DMS153 treated with DMSO at 0.1 percent for 48 hours (cell line): ENCODE data around the gene IGF1R.

Experiments
- DNase-seq: peaks from one replicate; lab custom pipeline; 2025; ENCODE audit not compliant: unreplicated experiment; lab: John Stamatoyannopoulos, UW

Gene IGF1R

GRCh38 chr15:98772895-98773294 is 124.6 kb downstream of the IGF1R start:
- DNase-seq = no peak

GRCh38 chr15:98773616-98774015 is 125.3 kb downstream of the IGF1R start:
- DNase-seq = no peak

DNA sequence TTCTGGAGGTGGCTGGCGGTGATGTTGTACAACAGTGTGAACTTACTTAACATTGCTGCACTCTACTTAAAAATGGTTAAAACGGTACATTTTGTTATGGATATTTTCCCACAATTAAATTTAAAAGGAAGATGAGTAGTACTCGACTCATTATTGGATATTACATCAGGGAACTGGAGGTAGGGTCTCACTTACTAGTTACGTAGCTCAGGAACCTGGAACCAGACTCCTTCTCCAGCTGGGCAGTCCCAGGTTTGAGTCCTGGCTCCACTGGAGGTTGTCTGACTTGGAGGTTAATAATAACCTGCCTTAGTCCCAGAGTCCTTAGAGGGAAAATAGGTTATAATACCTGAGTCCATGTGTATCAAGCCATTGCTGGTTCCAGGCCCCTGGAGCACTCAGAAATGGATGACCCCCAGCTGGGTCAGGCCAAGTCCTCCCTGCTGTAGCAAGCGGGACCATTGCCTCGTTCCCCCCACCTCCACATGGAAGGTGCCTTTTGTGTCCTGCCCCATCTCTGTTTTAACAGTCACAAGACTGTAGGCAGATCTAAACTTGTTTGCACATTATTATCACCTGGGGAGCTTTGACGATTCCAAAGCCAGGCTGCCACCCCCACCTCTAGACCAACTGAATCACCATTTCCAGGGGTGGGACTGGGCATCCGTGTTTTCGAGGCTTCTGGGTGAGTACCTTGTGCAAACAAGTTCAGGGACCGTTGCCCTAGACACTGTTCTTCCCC is 126.6 kb downstream of the IGF1R start:
- no peak for DNase-seq

- DNase-seq = no peak
Observed at GRCh38 chr15:98775498-98776230, 127.3 kb downstream of the IGF1R start.

- DNase-seq = no peak
Observed at GRCh38 chr15:98776607-98777281, 128.4 kb downstream of the IGF1R start.

DNA sequence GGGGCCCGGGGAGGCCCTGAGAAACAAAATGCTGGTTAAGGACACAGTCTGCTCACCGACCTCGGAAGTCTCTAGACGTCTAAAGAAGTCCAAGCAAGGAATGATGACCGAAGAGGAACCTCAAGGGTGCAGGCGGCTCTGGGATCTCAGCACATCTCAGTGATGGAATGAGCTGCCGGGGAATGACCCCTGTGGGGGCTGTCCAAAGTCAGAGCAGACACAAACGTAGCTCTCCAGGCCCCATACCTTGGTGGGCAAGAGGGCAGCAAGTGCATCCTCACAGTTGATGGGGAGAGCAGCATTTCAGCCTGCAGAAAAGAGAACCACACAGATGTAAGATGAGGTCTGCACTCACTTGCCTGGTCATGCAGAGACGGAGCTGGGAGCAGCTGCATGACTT is 129.1 kb downstream of the IGF1R start:
- DNase-seq = no peak

DNA sequence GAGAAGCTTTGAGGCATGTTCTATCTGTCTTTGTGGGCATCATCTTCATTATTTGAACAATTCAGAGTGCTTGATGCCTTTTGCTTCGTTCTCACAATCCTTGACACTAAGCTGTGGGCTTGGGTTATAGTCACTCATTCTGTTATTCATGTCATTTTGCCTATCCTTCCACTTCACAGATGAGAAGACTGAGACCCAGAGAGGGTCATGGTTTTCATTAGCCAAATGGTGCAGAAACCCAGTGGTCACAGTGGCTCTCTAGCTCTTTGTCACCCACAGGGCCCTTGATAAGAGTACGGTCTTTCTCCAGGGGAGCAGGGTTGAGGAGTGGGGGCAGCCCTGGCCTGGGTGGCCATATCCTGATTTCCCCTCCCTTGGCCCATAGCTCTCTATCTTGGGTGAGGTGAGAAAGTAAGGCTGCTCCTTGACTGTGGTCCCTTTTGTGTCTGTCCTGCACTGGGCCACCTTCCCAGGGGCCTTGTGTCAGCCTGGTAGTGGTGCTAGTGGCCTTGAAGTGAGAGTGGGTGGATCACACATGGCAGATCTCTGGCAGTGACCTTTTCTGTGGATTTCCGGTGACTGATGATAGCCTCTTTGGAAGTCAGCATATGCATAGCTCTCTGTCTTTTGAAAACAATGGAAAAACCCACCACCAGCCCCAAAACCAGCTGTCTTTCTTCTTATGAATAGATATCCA is 130.1 kb downstream of the IGF1R start:
- no peak for DNase-seq

DNA sequence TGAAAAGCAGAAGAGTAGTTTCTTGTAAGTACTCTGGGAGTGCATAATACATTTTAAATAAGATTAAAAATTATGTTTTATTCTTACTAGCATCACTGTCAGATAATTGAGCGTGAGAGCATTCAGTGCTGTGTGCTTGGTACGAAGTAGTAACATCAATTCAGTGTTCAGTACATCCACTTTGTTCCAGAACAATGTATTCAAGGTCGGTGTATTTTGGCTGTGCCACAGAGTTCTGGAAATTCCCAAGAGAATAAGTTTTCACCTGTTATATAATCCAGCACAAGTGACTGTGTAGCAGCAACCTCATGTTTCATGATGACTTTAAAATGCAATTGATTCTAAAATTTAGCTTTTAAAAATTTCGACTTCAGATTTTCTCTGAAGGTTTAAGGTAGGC is 130.6 kb downstream of the IGF1R start:
- no peak for DNase-seq

- no peak for DNase-seq
Observed at GRCh38 chr15:98779463-98780071, 131.2 kb downstream of the IGF1R start.

- DNase-seq = no peak
Observed at GRCh38 chr15:98781838-98782237, 133.5 kb downstream of the IGF1R start.

GRCh38 chr15:98782801-98783200 is 134.5 kb downstream of the IGF1R start:
- no peak for DNase-seq

GRCh38 chr15:98785431-98785806 is 137.1 kb downstream of the IGF1R start:
- no peak for DNase-seq

DNA sequence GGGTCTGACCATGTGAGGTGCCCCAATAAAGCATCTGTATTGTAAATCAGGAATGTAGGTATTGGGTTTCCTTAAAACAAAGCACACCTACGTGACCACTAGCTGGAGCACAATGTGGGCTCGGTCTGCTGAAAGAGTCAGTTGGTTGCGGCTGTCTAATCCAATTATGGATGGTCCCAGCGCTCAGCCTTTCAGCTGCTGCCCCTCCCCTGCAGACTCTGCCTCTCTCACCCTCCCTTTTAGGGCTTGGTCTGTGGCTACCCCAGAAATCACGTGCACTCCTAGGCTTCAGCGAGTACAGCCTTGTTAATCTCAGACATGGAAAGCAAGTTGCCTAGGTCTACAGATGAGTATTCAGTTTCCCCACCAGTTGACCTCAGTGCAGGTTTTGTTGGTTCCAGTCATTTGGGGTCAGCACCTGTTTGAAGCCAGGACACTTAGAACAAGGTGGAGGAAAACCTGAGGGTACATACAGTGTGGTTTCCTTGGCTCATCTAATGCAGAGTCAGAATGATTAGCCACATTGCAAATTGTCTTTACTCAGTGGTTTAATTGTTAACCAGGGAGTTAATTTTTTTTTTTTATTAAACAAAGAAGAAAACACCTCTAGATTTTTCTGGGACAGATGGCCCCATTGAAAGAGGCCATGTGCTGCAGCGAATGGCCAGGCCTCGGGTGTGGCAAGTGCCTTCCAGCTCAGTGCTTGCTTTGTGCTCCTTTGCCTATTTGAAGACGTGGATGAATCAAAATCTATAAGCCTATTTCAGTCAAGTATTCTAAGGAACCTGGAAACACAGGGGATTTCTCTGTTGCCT is 137.7 kb downstream of the IGF1R start:
- DNase-seq = no peak

DNA sequence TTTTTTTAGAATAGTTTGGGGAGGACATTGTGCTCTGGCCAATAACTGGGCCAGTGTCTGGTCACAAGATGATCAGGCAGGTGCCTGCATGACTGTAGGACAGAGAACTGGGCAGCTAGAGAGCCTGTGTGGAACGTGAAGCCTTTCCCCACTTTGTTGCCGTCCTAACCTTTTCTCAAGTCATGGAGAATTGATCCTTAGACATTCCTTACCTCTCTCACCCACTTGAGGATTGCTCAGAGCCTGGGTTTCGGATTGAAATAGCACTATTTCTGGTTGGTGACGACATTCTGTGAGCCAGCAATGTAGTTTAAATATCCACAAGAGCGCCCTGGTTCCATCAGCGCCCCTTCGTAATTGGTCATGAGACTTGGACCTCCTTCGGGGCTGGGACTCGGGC is 138.4 kb downstream of the IGF1R start:
- no peak for DNase-seq

DNA sequence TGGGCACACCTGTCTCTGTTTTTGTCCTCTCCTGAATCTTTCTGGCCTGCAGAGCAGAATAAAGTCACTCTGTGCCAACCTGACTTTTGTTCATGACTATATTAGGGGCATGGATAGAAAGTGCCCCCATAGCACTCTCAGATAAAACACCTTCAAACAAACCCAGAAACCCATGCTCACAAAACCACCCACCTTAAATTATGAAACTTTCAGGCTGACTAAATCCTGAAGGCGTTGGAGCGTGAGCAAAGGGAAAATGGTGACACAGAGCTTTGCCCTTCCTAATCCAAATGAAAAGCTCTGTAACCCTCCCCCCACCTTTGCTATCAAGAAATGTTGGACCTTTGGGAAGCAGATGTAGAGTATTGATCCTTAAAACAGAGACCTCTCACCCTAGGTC is 138.9 kb downstream of the IGF1R start:
- no peak for DNase-seq

- DNase-seq = no peak
Observed at GRCh38 chr15:98787936-98788757, 139.8 kb downstream of the IGF1R start.

DNA sequence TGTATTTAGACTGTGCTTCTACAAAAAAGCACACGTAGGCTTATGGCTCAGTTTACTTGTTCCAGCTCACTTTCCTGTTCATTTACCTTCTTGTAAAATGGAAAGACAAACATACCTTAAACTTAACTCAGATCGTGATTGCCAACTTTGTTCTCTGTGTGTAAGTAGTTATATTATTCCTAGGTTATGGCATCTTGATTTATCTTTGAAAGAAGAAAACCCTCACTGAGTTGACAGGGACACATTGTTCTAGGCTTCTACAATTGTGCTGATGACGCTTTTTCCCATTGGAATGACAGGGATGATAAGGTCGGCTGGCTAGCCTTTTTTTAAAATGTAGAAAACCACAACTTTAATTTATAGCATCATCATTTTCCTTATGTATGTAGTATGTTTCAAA is 140.7 kb downstream of the IGF1R start:
- no peak for DNase-seq

- no peak for DNase-seq
Observed at GRCh38 chr15:98790270-98790669, 141.9 kb downstream of the IGF1R start.

GRCh38 chr15:98791046-98791701 is 142.8 kb downstream of the IGF1R start:
- no peak for DNase-seq
